ENCODE data around the gene TRPM3. TPM values are rescaled to one million over a fixed set of nuclear protein-coding genes. Genes with fewer than 3 reads are reported as not detected.

TRPM3 gene
- total and polyA plus RNA-seq, 4 donors, result 0.07 to 0.89 (median 0.67) TPM

- H3K9ac ChIP-seq (ENCODE audit: low read depth in 1 of 2, low read length in 2 of 2), result no peak overlapping the region
- no peak for TF ChIP-seq GABPA (IDR thresholded peaks at IDR 0.05 in 1 of 2, conservative IDR thresholded peaks at IDR 0.05 in 1 of 2)
- TF ChIP-seq FOXA1 (IDR thresholded peaks at IDR 0.05), result no peak
- TF ChIP-seq HNF4A (conservative IDR thresholded peaks at IDR 0.05), result no peak
- no peak for TF ChIP-seq NR2F2 (IDR thresholded peaks at IDR 0.05)
- TF ChIP-seq FOXA2 (IDR thresholded peaks at IDR 0.05), result no peak
- no peak for TF ChIP-seq ATF3 (IDR thresholded peaks at IDR 0.05)
- no peak for TF ChIP-seq CTCF (IDR thresholded peaks at IDR 0.05; ENCODE audit: low read depth, low read length, missing input control)
- TF ChIP-seq HNF4G (IDR thresholded peaks at IDR 0.05), result no peak
- TF ChIP-seq SP1 (IDR thresholded peaks at IDR 0.05), result no peak
- TF ChIP-seq RXRA (IDR thresholded peaks at IDR 0.05), result no peak
- no peak for TF ChIP-seq REST (IDR thresholded peaks at IDR 0.05)
- TF ChIP-seq EGR1 (IDR thresholded peaks at IDR 0.05; ENCODE audit: low read depth in 2 of 2), result no peak
- TF ChIP-seq TAF1 (conservative IDR thresholded peaks at IDR 0.05), result no peak
- TF ChIP-seq JUND (IDR thresholded peaks at IDR 0.05), result no peak
- no peak for TF ChIP-seq YY1 (IDR thresholded peaks at IDR 0.05)
- no peak for TF ChIP-seq RAD21 (IDR thresholded peaks at IDR 0.05)
- TF ChIP-seq MAX (IDR thresholded peaks at IDR 0.05), result no peak
- TF ChIP-seq ZBTB33 (IDR thresholded peaks at IDR 0.05), result no peak
- H3K9me3 ChIP-seq (ENCODE audit: control insufficient read depth in 4 of 4, low read length in 3 of 4), result no peaks in the 10 kb centered on the region
- H3K27ac ChIP-seq (ENCODE audit: low read depth in 1 of 2, low read length in 2 of 2), result no peak overlapping the region
- peaks cover 0 to 2% (median 0%) of the 10 kb centered on the region in 4 donors for H3K4me1 ChIP-seq (ENCODE audit: control insufficient read depth in 4 of 4, insufficient read depth in 4 of 4, low read length in 3 of 4)
- no peaks in the 10 kb centered on the region for H3K27me3 ChIP-seq (ENCODE audit: control insufficient read depth in 4 of 4, insufficient read depth in 4 of 4, low read length in 3 of 4)
- DNase-seq (ENCODE audit: low spot score), result no peak
- 84% methylated on average over 4 of the region's 4 CpGs for WGBS
- no peak overlapping the region for H3K4me3 ChIP-seq (ENCODE audit: low read depth in 1 of 3, low read length in 3 of 3)
- no peaks in the 10 kb centered on the region for H3K36me3 ChIP-seq (ENCODE audit: control insufficient read depth in 4 of 4, insufficient read depth in 3 of 4, low read depth in 1 of 4, low read length in 3 of 4)
These were observed 290.8 kb downstream of the TRPM3 start for GRCh38 chr9:70830618-70831017.

Measured in liver (tissue), 9 donors.